GM13976 (cell line): ENCODE measurements around the gene EXOC3L2.

Experiments
- DNase-seq: peaks from one replicate; pipeline ENCODE4 v3.0.0; 2012; ENCODE audit warnings: low spot score
- CTCF ChIP-seq: IDR thresholded peaks from 2 replicates; pipeline ENCODE4 v1.5.1; 2012; ENCODE audit warnings: borderline replicate concordance, mild to moderate bottlenecking; ENCODE audit not compliant: insufficient read depth; ENCODE audit errors: extremely low read depth, missing control alignments, control extremely low read depth
- in situ Hi-C: fragments of 300-500 bp; cut with MboI; formaldehyde crosslinking; loops from one replicate; pipeline ENCODE4 v1.12.0; 2022; ENCODE audit warnings: low sequenced_read_pairs, mixed read lengths, inconsistent platforms; ENCODE audit not compliant: unreplicated experiment

EXOC3L2 gene

DNA sequence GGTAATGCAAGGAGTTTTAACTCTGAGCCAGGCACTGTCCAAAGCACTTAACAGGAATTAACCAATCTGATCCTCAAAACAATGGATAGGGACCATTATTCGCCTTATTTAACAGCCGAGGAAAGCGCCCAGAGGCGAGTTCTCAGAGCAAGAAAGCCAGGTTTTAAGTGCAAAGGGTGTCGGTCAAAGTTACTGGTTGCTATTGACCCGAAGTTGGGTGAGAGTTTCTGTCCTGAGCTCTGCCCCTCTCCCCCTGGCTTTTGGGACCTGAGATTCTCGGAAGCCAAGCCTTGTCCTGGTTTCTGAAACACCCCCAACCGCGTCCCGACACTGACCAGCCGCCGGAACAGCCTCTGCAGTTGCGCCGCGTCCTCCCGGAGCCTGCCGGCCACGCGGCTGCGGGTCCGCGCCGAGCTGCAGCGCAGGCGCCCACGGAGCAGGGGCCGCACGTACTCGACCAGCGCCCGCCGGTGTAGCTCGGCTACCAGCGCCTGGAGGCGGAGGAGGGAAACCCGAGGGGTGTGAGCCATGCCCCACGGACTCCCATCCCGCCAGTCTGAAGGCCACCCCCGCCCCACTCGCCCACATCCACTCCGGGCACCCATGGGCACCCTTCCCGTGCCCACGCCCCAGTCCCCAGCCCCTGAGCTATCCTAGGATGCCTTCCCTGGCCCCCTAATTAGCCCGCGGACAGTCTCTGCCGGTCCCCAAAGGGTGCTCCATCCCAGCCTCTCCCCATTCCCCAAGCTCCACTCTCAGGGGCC lies 27.8 kb downstream of the EXOC3L2 start:
- no peak for DNase-seq
- in situ Hi-C loops = no loop called here
- TF ChIP-seq CTCF = no peak

DNA sequence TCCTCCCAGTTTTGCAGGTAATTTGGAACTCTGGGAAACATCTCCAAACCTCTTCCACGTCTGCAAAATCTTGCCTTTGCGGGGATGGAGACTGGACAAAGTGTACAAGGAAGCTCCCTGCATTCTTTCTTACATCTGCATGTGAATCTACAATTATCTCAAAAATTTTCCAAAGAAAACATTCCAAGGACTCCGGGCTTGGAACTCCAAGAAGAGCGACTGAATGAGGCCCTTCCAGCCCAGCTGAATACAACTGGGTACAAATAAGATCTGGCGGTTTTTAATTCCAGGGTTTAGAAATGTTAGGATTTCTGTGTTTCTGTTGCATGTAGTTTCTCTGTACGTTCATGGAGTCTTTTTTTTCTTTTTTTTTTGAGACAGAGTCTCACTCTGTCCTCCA lies 28.5 kb downstream of the EXOC3L2 start:
- in situ Hi-C loops = no loop called here
- no peak for TF ChIP-seq CTCF
- DNase-seq = no peak

- in situ Hi-C loops = no loop called here
- no peak for TF ChIP-seq CTCF
- DNase-seq = peak; percentile 21
Observed at GRCh38 chr19:45215391-45216191, 29.6 kb downstream of the EXOC3L2 start.

GRCh38 chr19:45213031-45213430 lies 32.2 kb downstream of the EXOC3L2 start:
- no peak for DNase-seq
- in situ Hi-C loops = no loop called here
- TF ChIP-seq CTCF = no peak

DNA sequence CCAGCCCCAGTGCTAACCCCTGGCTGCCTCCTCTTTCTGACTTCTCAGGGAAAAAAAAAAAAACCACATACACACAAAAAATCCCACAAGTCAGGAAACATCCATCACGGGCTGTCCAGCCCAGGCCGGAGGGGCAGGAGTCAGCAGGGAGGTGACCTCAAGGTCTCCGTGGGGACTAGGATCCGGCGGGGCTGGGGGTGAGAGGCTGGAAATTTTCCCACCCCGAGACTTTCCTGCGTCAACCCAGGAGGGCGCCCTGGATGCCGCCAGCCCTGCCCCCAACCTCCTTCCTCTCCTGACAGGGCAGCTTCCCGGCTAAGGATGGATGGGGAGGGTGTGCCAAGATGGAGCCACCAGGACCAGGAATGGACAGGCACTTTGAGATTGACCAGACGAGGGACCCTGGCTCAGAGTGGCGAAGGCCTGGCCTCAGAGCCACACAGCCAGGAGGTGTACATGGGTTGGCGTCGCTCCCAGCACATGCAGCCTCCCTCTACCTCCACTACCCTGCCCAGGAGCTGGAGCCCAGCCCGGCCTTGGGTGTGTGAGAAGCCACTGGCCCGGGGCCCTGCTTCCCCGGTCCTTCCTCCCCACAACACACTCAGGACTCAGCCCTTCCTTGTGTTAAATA lies 33.3 kb downstream of the EXOC3L2 start:
- DNase-seq = no peak
- TF ChIP-seq CTCF = no peak
- in situ Hi-C loops = no loop called here

- in situ Hi-C loops = no loop called here
- no peak for DNase-seq
- no peak for TF ChIP-seq CTCF
Observed at GRCh38 chr19:45206328-45206727, 38.9 kb downstream of the EXOC3L2 start.
